Fibroblast of peridontal ligament (primary cell): ENCODE measurements around the gene CLEC16A.
"Not testable (repeated sequence)": the region's sequence is repeated elsewhere in the genome, so short reads cannot be mapped to it uniquely, and the experiment has no call there.

Experiments used
- DNase-seq: peaks from one replicate; pipeline ENCODE4 v3.0.0-alpha.2; 2010; ENCODE audit errors: extremely low read depth

CLEC16A gene

DNA sequence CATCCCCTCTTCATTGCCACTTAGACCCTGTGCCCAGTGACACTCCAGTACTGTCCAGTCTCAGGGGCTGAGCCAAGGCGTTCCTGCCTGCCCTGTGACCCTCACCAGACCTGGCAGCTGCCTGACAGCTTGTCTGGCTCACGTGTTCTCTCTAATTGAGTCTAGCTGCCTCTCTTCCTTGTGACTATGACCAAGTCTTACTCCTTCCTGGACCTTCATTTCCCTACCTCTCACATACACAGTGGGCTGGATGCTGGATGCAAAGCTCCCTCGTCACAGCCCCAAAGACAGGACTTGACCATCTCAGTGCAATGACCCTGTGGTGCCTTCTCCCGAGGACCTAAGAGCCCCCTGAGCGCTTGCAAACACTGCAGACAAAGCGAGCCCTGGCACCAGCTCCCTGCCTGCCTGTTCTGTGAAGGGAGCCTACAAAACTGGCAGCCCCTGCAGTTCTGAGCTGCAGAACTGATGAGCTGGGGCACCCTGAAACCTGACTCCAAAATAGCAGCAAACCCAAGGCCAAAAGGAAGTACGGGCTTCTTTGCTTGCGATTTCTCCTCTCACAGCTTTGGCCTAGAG lies 3.8 kb upstream of the CLEC16A start:
- DNase-seq: peak; percentile 47

GRCh38 chr16:10941127-10941933 lies 3.0 kb upstream of the CLEC16A start:
- no peak for DNase-seq

DNA sequence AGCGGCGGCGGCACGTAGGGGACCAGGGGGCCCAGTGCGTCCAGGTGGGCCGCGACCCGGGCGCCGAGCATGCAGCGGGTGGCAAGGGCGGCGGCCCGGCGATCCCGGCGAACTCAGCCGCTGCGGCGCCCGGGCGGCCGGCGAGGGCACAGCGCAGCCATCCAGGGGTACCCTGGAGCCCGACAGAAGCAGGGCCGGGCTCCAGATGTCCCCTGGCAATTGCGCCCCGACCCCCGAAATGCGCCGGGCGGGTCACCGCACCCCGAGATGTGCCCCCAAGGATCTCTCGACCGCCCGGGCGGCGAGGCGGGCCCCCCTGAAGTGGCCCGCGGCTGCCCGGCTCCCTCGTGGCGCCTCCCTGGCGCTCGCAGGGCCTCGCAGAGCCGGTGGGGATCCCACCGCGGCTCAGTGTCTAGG lies 2.4 kb upstream of the CLEC16A start:
- DNase-seq: not testable (repeated sequence)

- DNase-seq: peak; percentile 81
Observed at GRCh38 chr16:10942352-10943063, 1.9 kb upstream of the CLEC16A start, which contains the start of gene DEXI. DEXI (minus strand) TSS chr16:10942468; CDS start chr16:10942005, 463 bp downstream.

DNA sequence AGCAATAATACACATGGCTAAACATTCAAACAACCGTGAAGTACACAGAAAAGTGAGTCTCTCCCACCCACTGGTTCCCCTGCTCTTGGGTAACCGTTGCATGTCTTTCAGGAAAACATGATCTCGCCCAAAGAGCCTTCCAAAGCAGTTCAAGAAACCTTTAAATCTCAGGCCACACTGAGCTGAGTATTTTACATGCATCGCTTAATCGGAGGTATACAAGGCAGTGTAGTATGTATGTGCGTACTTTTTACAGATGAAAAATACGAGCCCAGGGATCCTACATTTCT lies 1.4 kb upstream of the CLEC16A start:
- DNase-seq: no peak

DNA sequence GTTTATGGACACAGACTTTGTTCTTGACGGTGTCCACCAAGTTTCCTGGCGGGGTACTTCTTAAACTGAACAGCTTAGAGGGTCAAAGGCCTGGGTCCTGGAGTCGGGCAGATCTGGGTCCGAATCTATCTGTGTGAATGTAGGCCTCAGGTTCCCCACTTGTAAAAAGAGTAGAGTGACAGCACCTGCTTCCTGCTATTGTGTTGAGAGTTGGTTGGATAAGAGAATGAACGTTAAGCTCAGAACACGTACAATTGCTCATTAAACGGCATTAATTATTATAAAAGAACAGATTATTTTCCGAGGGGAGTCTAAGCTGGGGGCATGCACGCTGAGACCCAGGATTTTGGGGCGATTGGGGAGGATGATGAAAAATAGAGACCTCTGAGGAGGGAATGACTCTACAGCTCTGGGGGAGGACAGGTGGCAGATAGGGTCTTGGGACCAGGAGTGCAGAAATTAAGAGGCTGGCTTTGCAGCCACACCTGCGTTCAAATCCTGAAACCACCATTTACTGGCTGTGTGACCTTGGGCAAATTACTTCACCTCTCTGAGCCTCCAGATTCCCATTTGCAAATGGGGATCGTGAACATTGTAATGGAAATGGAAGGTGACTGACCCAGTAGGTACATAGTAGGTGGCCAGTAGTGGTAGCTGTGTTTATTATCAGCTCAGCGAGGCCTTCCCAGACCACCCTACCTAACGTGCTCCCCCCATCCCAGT lies 862 bp downstream of the CLEC16A start:
- no peak for DNase-seq

GRCh38 chr16:10946308-10946707 lies 1.9 kb downstream of the CLEC16A start:
- no peak for DNase-seq

DNA sequence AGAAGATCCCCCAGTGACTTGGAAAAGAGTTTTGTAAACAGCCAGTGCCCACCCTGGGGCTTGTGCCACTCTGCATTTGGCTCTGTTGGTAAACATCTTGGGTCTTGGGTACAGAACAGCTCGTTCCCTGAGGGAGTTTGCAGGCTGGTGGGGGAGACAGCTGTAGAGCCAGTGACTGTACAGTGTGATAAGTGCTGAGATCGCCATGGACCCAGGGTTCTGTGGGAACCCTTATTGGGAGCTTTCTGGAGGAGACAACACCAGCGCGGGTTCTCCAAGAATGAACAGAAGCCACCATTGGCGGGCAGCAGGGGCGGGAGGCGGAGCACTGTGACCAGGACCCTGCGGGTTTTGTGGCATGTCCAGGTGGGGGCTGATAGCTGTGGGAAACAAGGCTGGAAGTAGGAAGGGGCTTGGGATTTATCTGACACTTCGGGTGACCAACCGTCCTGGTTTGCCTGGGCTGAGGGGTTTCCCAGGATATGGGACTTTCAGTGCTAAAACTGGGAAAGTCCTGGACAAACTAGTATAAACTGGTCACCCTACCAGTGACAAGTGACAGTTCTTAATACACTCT lies 2.9 kb downstream of the CLEC16A start:
- DNase-seq: no peak

DNA sequence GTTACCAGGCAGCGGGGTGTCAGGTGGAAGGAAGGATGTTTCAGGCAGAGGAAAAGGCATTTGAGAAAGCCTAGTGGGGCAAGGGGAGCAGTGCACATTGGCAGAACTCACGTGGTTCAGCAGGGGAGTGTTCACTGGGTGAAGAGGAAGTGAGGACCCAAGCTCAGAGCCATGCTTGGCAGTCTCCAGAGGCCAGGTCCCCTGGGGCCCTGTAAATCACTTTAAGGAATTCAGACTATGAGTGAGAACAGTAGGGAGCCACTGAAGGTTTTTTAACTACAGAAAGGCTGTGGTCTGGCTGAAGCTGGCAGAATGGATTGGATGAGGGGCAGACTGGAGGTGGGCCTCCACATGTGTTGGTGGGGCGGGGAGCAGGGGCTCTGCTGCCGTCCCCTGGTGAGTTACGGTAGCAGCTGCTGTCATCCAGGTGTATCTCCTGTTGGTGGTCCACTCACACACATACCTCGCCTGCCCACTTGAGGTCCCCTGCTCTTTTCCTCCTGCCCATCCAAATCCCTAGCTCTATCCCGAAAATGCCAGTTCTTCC lies 5.1 kb downstream of the CLEC16A start:
- DNase-seq: no peak

DNA sequence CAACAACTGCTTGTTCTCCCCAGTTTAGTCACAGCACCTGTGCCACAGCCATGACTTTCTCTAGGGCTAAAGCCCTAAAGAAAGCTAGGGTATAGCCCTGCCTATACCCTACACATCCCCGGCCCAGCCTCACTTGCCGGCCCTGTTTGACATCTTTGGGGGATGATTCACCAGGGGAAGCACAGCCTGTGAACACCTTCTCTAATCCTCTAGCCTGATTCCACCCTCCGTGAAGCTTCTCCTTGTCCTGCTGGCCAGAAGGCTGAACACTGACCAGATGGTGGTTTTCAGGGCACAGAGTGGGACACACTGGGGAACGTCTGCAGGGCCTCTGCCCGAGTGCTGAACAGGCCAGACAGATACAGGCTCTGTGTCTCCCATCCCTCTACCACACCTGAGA lies 6.0 kb downstream of the CLEC16A start:
- no peak for DNase-seq

DNA sequence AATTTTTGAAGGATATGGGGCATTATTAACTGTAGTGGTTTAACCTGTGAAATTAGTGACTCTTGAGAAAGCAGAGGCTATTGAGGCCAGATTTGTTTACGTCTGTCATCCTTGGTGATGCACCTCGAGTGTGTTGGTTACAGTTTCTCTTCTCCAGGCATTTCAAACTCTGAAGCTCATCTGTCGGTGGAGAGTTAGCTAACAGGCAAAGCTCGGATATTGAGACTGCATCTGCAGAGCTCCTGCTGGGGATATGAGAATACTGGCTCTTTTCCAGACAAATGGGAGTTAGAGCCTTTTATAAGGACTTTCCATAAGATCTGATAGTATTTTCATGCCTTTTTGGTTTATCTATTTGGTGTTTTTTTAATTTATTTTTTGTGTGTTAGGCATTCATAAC lies 6.7 kb downstream of the CLEC16A start:
- peak; percentile 49 for DNase-seq

- no peak for DNase-seq
Observed at GRCh38 chr16:10954903-10955302, 10.5 kb downstream of the CLEC16A start.

- no peak for DNase-seq
Observed at GRCh38 chr16:10957771-10958482, 13.6 kb downstream of the CLEC16A start.

- DNase-seq: peak; percentile 57
Observed at GRCh38 chr16:10959161-10959560, 14.8 kb downstream of the CLEC16A start.

- DNase-seq: peak; percentile 66
Observed at GRCh38 chr16:10961231-10961630, 16.9 kb downstream of the CLEC16A start.

- peak; percentile 83 for DNase-seq
Observed at GRCh38 chr16:10964039-10964890, 19.9 kb downstream of the CLEC16A start.

DNA sequence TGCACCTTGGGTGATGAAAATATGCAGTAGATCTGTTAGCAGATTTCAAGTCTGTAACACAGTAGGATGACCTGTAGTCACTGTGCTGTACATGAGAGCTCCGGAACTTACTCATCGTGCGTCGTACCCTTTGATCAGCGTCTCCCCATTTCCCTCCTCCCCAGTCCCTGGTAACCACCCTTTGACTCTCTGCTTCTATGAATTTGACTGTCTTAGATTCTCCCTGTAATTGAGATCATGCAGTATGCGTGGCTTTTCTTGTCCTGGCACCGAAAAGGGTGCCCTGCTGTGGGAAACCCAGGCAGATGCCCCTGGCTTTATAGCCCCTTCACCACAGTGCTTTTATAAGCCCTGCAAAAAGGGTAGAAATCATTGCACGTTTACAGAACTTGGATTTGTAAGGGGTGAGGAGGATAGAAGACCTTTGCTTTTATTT lies 20.5 kb downstream of the CLEC16A start:
- no peak for DNase-seq

DNA sequence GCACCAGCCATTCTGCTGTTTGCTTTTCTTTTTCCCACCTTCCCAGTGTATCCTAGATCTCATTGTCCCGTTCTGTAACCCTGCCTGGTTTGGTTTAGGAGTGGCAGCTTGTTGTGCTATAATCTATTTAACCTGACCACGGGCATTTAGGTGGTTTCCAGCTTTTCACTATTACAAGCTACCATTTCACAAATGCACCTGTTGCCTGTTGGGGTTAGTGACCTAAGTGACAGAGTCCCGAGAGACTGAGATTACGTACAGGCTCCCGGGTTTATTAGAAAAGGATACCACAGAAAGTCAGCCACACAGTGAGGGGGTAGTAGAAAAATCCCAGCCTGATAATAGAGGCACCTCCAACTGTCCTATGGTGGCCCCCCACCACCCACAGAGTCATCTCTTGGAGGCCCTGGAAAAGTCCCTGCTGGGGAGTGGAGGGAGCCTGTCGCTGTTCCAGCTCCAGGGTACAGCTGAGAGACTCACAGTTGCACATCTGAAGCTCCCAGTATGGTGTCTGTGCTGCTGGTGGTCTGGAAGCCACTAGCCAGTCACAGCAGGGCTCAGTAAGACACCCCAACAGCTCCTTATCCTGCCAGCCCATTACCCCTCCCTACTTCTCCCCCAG lies 21.2 kb downstream of the CLEC16A start:
- no peak for DNase-seq

GRCh38 chr16:10966129-10966528 lies 21.8 kb downstream of the CLEC16A start:
- no peak for DNase-seq
